Activated CD8-positive, alpha-beta T cell treated with anti-CD3 and anti-CD28 coated beads for 36 hours (primary cell): ENCODE data around the gene RARRES2. TPM values are rescaled to one million over a fixed set of nuclear protein-coding genes. Genes with fewer than 3 reads are reported as not detected.

Experiments used
- ATAC-seq: fragments of 200-7000 bp; cut with Tn5 transposase; one replicate; pipeline ENCODE4 v1.10.0; 2021; ENCODE audit warnings: mild to moderate bottlenecking, moderate library complexity
- CTCF ChIA-PET: fragments of 350-600 bp; sonication (Branson Sonifier 250); formaldehyde crosslinking; loops from one replicate; lab custom pipeline; 2021; ENCODE audit warnings: antibody characterized with exemption; lab: Charles Lee
- POLR2A ChIA-PET: fragments of 350-600 bp; sonication (Branson Sonifier 250); formaldehyde crosslinking; loops from one replicate; lab custom pipeline; 2021; ENCODE audit warnings: antibody characterized with exemption; lab: Charles Lee
- DNase-seq: peaks from one replicate; pipeline ENCODE4 v3.0.0-alpha.2; 2020
- H3K27ac Mint-ChIP-seq: one replicate; pipeline ENCODE4 v1.8.0; 2021; ENCODE audit warnings: mild to moderate bottlenecking, mixed read lengths
- H3K27me3 Mint-ChIP-seq: one replicate; pipeline ENCODE4 v1.8.0; 2021; ENCODE audit warnings: mixed read lengths
- H3K36me3 Mint-ChIP-seq: one replicate; pipeline ENCODE4 v1.8.0; 2021; ENCODE audit warnings: low read depth, mixed read lengths
- H3K4me1 Mint-ChIP-seq: one replicate; pipeline ENCODE4 v1.8.0; 2021; ENCODE audit warnings: low read depth, mixed read lengths
- H3K4me3 Mint-ChIP-seq: one replicate; pipeline ENCODE4 v1.8.0; 2021; ENCODE audit warnings: mild to moderate bottlenecking, moderate library complexity, mixed read lengths
- H3K9me3 Mint-ChIP-seq: one replicate; pipeline ENCODE4 v1.8.0; 2021; ENCODE audit warnings: mixed read lengths
- intact Hi-C: fragments of 100-400 bp; cut with micrococcal nuclease; formaldehyde crosslinking; loops from one replicate; pipeline ENCODE4 v1.10.0; 2022
- total RNA-seq, 2 experiments: library from RNA; stranded (reverse); gene quantifications; one replicate each; pipeline ENCODE4 v1.2.3, GENCODE V29; 2021
- TF ChIP-seq, protein P1 (sequence below): fragments of 200-600 bp; IDR thresholded peaks from one replicate; pipeline ENCODE4 v1.8.0; 2022; ENCODE audit warnings: antibody characterized with exemption, mild to moderate bottlenecking

Gene RARRES2
- total RNA-seq, 2 experiments from 2014 or later, result not detected

DNA sequence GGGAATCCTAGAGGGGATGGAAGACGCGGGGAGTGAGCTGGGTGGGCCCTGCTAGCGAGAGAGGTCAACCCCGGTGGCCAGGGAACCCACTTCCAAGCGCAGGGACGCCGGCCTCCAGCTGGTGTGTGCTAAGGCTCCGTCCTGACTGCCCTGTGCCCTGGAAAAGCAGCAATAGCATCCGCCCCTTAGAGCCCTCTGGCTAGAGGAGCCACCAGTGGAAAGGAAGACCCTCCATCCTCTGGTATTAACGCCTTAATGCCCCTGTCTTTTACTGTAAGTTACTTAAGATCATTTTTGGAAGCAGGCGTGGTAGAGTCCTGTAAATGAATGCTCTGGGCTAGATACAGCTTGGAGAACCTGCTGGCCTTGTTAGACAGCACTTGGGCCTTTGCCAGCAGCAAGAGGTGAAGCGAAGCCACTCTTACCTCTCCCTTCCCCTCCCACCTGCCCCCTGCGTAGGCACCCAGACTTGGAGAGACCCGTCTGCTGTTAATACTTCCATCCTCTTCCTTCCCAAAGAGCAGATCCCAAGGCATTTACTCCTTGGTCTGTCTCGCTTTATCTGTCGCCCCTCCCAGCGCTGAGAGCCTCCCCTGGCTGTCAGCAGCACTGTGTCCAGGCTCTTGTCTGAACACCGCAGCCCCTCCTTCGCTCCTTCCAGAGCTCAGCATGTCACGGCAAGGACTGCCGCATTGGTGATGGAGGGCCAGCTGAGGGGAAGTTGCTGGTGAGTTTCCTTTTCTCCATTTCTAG, 31.8 kb upstream of the RARRES2 start:
- ChIA-PET POLR2A (interaction anchor here (1.2 kb wide), 1 partner anchor 60 kb away, joined by 3 read pairs; no protein-coding TSS in a partner anchor), CTCF (no interaction called here)
- TF ChIP-seq, protein P1, sequence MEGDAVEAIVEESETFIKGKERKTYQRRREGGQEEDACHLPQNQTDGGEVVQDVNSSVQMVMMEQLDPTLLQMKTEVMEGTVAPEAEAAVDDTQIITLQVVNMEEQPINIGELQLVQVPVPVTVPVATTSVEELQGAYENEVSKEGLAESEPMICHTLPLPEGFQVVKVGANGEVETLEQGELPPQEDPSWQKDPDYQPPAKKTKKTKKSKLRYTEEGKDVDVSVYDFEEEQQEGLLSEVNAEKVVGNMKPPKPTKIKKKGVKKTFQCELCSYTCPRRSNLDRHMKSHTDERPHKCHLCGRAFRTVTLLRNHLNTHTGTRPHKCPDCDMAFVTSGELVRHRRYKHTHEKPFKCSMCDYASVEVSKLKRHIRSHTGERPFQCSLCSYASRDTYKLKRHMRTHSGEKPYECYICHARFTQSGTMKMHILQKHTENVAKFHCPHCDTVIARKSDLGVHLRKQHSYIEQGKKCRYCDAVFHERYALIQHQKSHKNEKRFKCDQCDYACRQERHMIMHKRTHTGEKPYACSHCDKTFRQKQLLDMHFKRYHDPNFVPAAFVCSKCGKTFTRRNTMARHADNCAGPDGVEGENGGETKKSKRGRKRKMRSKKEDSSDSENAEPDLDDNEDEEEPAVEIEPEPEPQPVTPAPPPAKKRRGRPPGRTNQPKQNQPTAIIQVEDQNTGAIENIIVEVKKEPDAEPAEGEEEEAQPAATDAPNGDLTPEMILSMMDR, result no peak
- H3K36me3 Mint-ChIP-seq, result peaks cover 31% of the 10 kb centered on the region
- peaks cover 68% of the 10 kb centered on the region for H3K4me1 Mint-ChIP-seq
- no peaks in the 10 kb centered on the region for H3K9me3 Mint-ChIP-seq
- H3K4me3 Mint-ChIP-seq, result no peak overlapping the region
- intact Hi-C loops, result no loop called here
- peak overlapping the region; percentile 57 for H3K27ac Mint-ChIP-seq
- no peaks in the 10 kb centered on the region for H3K27me3 Mint-ChIP-seq
- ATAC-seq, result no peak
- DNase-seq, result no peak

DNA sequence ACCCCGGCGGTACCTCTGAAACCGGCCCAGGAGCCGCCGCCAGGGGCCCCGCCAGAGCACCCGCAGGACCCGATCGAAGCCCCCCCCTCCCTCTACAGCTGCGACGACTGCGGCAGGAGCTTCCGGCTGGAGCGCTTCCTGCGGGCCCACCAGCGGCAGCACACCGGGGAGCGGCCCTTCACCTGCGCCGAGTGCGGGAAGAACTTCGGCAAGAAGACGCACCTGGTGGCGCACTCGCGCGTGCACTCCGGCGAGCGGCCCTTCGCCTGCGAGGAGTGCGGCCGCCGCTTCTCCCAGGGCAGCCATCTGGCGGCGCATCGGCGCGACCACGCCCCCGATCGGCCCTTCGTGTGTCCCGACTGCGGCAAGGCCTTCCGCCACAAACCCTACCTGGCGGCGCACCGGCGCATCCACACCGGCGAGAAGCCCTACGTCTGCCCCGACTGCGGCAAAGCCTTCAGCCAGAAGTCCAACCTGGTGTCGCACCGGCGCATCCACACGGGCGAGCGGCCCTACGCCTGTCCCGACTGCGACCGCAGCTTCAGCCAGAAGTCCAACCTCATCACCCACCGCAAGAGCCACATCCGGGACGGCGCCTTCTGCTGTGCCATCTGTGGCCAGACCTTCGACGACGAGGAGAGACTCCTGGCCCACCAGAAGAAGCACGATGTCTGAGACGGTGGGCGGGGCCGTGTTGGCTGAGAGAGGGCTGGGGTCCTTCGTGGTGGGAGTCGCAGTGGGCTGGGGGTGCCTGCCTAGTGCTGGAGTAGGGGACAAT, 31.0 kb upstream of the RARRES2 start:
- TF ChIP-seq, protein P1, result no peak
- Mint-ChIP-seq H3K36me3 (peaks cover 31% of the 10 kb centered on the region), H3K27me3 (no peaks in the 10 kb centered on the region), H3K4me3 (no peak overlapping the region), H3K4me1 (peaks cover 65% of the 10 kb centered on the region), H3K9me3 (no peaks in the 10 kb centered on the region), H3K27ac (no peak overlapping the region)
- DNase-seq (no peak), ATAC-seq (no peak)
- ChIA-PET CTCF (no interaction called here), POLR2A (no interaction called here)
- intact Hi-C loops, result no loop called here

DNA sequence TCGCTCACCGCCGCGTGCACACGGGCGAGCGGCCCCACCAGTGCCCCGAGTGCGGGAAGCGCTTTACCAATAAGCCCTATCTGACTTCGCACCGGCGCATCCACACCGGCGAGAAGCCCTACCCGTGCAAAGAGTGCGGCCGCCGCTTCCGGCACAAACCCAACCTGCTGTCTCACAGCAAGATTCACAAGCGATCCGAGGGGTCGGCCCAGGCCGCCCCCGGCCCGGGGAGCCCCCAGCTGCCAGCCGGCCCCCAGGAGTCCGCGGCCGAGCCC, 30.5 kb upstream of the RARRES2 start:
- intact Hi-C loops, result no loop called here

DNA sequence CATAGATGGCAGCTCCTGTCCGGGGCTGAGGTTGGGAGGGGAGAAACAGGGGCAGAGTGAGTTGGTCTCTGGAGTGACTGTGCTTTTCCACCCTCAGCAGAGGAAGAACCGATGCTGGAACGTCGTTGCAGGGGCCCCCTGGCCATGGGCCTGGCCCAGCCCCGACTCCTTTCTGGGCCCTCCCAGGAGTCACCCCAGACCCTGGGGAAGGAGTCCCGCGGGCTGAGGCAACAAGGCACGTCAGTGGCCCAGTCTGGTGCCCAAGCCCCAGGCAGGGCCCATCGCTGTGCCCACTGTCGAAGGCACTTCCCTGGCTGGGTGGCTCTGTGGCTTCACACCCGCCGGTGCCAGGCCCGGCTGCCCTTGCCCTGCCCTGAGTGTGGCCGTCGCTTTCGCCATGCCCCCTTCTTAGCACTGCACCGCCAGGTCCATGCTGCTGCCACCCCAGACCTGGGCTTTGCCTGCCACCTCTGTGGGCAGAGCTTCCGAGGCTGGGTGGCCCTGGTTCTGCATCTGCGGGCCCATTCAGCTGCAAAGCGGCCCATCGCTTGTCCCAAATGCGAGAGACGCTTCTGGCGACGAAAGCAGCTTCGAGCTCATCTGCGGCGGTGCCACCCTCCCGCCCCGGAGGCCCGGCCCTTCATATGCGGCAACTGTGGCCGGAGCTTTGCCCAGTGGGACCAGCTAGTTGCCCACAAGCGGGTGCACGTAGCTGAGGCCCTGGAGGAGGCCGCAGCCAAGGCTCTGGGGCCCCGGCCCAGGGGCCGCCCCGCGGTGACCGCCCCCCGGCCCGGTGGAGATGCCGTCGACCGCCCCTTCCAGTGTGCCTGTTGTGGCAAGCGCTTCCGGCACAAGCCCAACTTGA, 29.9 kb upstream of the RARRES2 start:
- no peaks in the 10 kb centered on the region for H3K27me3 Mint-ChIP-seq
- H3K4me1 Mint-ChIP-seq, result peaks cover 61% of the 10 kb centered on the region
- no peaks in the 10 kb centered on the region for H3K9me3 Mint-ChIP-seq
- no peak overlapping the region for H3K4me3 Mint-ChIP-seq
- TF ChIP-seq, protein P1, result no peak
- CTCF ChIA-PET, result interaction anchor here (1.5 to 3.8 kb wide), 2 partner anchors 15 to 34 kb away, joined by 4 to 23 read pairs; a partner anchor contains a TSS
- POLR2A ChIA-PET, result interaction anchor here (1.0 to 6.1 kb wide), 3 partner anchors 18 to 80 kb away, joined by 3 to 52 read pairs (median 13); partner anchors contain the start of gene GIMAP8
- peaks cover 31% of the 10 kb centered on the region for H3K36me3 Mint-ChIP-seq
- no peak for DNase-seq
- intact Hi-C loops, result no loop called here
- no peak for ATAC-seq
- H3K27ac Mint-ChIP-seq, result peak overlapping the region; percentile 97

More for the DNA sequence above, 30.5 kb upstream of the RARRES2 start:
- Mint-ChIP-seq H3K27me3 (no peaks in the 10 kb centered on the region), H3K9me3 (no peaks in the 10 kb centered on the region), H3K4me3 (no peak overlapping the region), H3K27ac (no peak overlapping the region), H3K36me3 (peaks cover 31% of the 10 kb centered on the region), H3K4me1 (peaks cover 64% of the 10 kb centered on the region)
- CTCF ChIA-PET, result interaction anchor here (1.5 kb wide), 1 partner anchor 15 kb away, joined by 4 read pairs; no protein-coding TSS in a partner anchor
- ATAC-seq, result no peak
- POLR2A ChIA-PET, result no interaction called here
- TF ChIP-seq, protein P1, result no peak
- DNase-seq, result no peak
